Measurements from ENCODE around the gene SLC38A10. TPM values are rescaled to one million over a fixed set of nuclear protein-coding genes. Genes with fewer than 3 reads are reported as not detected.

The SLC38A10 gene
- total and polyA plus RNA-seq, 2 of the 4 experiments (the other 2 are of a cell fraction): 12.7 to 46.7 TPM

- no CpG with 5 or more reads among the region's 20 CpGs for WGBS, 2 experiments (ENCODE audit: extremely low coverage in 2 of 2, insufficient read length in 1 of 2)
- H3K23ac ChIP-seq (ENCODE audit: low read depth, low read length): no peak overlapping the region
- H3K9me1 ChIP-seq (ENCODE audit: insufficient read depth, low read length): peaks cover 3% of the 10 kb centered on the region; the same call in 1 of the 2 replicates
- peaks cover 11% of the 10 kb centered on the region for H3K27me3 ChIP-seq (ENCODE audit: control insufficient read depth, insufficient read depth, low read length)
- H2BK15ac ChIP-seq (ENCODE audit: low read depth, low read length): no peak overlapping the region
- in situ Hi-C loops (cut with MboI; ENCODE audit: low sequenced_read_pairs) (no loop called here), dilution Hi-C loops (cut with HindIII; ENCODE audit: low sequenced_read_pairs, unreplicated experiment) (no loop called here), intact Hi-C loops (cut with micrococcal nuclease) (no loop called here)
- H3K9me3 ChIP-seq (ENCODE audit: control insufficient read depth, insufficient read depth, low read length): no peaks in the 10 kb centered on the region
- no peak overlapping the region for H3K4me3 ChIP-seq (ENCODE audit: insufficient read depth, low read depth, low read length)
- no peaks in the 10 kb centered on the region for H3K79me1 ChIP-seq (ENCODE audit: low read depth in 1 of 2, low read length in 2 of 2)
- H2AFZ ChIP-seq (replicated peaks; ENCODE audit: low read length, poor library complexity): no peak overlapping the region
- H3K56ac ChIP-seq (ENCODE audit: extremely low read depth, insufficient read depth, low read length): no peak overlapping the region
- no peak overlapping the region for H3K4ac ChIP-seq (ENCODE audit: low read depth, low read length)
- H2BK20ac ChIP-seq (ENCODE audit: low read depth, low read length): no peak overlapping the region
- DNase-seq: no peak
- H4K5ac ChIP-seq (ENCODE audit: low read depth, low read length): no peak overlapping the region
- H3K4me2 ChIP-seq (ENCODE audit: low read depth, low read length): no peak overlapping the region
- H4K8ac ChIP-seq (ENCODE audit: low read depth in 2 of 2, low read length in 2 of 2): no peak overlapping the region
- H3K27ac ChIP-seq (ENCODE audit: insufficient read depth, low read length): no peak overlapping the region
- H3K14ac ChIP-seq (replicated peaks; ENCODE audit: low read depth, low read length): no peak overlapping the region
- H3K9ac ChIP-seq (ENCODE audit: low read depth, low read length): no peak overlapping the region
- ChIA-PET CTCF (no interaction called here), POLR2A (ENCODE audit: unreplicated experiment) (no interaction called here)
- no peak overlapping the region for H2BK120ac ChIP-seq (ENCODE audit: low read depth, low read length)
- H3K18ac ChIP-seq (ENCODE audit: low read depth, low read length): no peak overlapping the region
- no TSS peak for BruUV-seq (replicated peaks)
- TF ChIP-seq RCOR1 (IDR thresholded peaks at IDR 0.05; ENCODE audit: insufficient replicate concordance, low read length) (no peak), NFE2L2 (IDR thresholded peaks at IDR 0.05; ENCODE audit: low read depth, low read length) (no peak), MAZ (IDR thresholded peaks at IDR 0.05; ENCODE audit: borderline replicate concordance, low read depth, low read length) (no peak), RFX5 (IDR thresholded peaks at IDR 0.05; ENCODE audit: low read depth, low read length) (no peak), MXI1 (IDR thresholded peaks at IDR 0.05; ENCODE audit: borderline replicate concordance, low read depth, low read length) (no peak), CEBPB (IDR thresholded peaks at IDR 0.05; ENCODE audit: low read depth, low read length) (no peak), FOS (IDR thresholded peaks at IDR 0.05; ENCODE audit: low read depth, low read length) (no peak), RAD21 (IDR thresholded peaks at IDR 0.05; ENCODE audit: low read length) (no peak), CHD1 (IDR thresholded peaks at IDR 0.05; ENCODE audit: low read depth, low read length) (no peak), BHLHE40 (IDR thresholded peaks at IDR 0.05; ENCODE audit: low read depth, low read length) (no peak), MAFK (IDR thresholded peaks at IDR 0.05; ENCODE audit: low read depth, low read length) (no peak), POLR2A (IDR thresholded peaks at IDR 0.05; ENCODE audit: low read depth, low read length) (no peak)
- TF ChIP-seq, protein P1, sequence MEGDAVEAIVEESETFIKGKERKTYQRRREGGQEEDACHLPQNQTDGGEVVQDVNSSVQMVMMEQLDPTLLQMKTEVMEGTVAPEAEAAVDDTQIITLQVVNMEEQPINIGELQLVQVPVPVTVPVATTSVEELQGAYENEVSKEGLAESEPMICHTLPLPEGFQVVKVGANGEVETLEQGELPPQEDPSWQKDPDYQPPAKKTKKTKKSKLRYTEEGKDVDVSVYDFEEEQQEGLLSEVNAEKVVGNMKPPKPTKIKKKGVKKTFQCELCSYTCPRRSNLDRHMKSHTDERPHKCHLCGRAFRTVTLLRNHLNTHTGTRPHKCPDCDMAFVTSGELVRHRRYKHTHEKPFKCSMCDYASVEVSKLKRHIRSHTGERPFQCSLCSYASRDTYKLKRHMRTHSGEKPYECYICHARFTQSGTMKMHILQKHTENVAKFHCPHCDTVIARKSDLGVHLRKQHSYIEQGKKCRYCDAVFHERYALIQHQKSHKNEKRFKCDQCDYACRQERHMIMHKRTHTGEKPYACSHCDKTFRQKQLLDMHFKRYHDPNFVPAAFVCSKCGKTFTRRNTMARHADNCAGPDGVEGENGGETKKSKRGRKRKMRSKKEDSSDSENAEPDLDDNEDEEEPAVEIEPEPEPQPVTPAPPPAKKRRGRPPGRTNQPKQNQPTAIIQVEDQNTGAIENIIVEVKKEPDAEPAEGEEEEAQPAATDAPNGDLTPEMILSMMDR (conservative IDR thresholded peaks at IDR 0.05; ENCODE audit: low read depth, low read length): no peak
- TF ChIP-seq, protein P2, sequence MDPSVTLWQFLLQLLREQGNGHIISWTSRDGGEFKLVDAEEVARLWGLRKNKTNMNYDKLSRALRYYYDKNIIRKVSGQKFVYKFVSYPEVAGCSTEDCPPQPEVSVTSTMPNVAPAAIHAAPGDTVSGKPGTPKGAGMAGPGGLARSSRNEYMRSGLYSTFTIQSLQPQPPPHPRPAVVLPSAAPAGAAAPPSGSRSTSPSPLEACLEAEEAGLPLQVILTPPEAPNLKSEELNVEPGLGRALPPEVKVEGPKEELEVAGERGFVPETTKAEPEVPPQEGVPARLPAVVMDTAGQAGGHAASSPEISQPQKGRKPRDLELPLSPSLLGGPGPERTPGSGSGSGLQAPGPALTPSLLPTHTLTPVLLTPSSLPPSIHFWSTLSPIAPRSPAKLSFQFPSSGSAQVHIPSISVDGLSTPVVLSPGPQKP (IDR thresholded peaks at IDR 0.05; ENCODE audit: borderline replicate concordance, low read depth, low read length): no peak
- no peaks in the 10 kb centered on the region for H4K20me1 ChIP-seq (ENCODE audit: insufficient read depth, low read length)
- H2AK5ac ChIP-seq (ENCODE audit: low read depth, low read length): no peak overlapping the region
- H3K36me3 ChIP-seq (ENCODE audit: control insufficient read depth, insufficient read depth, low read length): no peaks in the 10 kb centered on the region
- H4K91ac ChIP-seq (ENCODE audit: insufficient read depth, low read depth, low read length): no peak overlapping the region
- H3K4me1 ChIP-seq (ENCODE audit: control insufficient read depth, insufficient read depth, low read length): peaks cover 2% of the 10 kb centered on the region; the same call in 1 of the 2 replicates
- ATAC-seq (ENCODE audit: low read depth): no peak
- no peak overlapping the region for H2AK9ac ChIP-seq (replicated peaks; ENCODE audit: low read depth, low read length, poor library complexity)
- H2BK5ac ChIP-seq (ENCODE audit: low read depth, low read length, poor library complexity, severe bottlenecking): no peak overlapping the region
Observed at GRCh38 chr17:81323411-81323868, 28.3 kb upstream of the SLC38A10 start.

Data from IMR-90 (cell line).